OCI-LY1 (cell line): ENCODE results near the gene BOC.

Experiments
- H2AFZ ChIP-seq: fragments of 200-600 bp; sonication (generic), shearing (Covaris generic); 2 replicates; pipeline ENCODE4 v1.6.0; 2014; ENCODE audit warnings: antibody characterized with exemption, mild to moderate bottlenecking, low read length
- H3F3A ChIP-seq: fragments of 200-600 bp; sonication (generic), shearing (Covaris generic); 2 replicates; pipeline ENCODE4 v1.6.0; 2014; ENCODE audit warnings: mild to moderate bottlenecking, antibody characterized with exemption, low read length, moderate library complexity; ENCODE audit not compliant: insufficient read depth
- H3K27ac ChIP-seq: fragments of 200-600 bp; sonication (generic); 2 replicates; pipeline ENCODE4 v1.5.1; 2014; ENCODE audit warnings: low read length, mixed run types, mild to moderate bottlenecking, low read depth; ENCODE audit not compliant: poor library complexity, severe bottlenecking
- H3K27me3 ChIP-seq: fragments of 200-600 bp; sonication (generic); 2 replicates; pipeline ENCODE4 v1.6.0; 2014; ENCODE audit warnings: antibody characterized with exemption, mild to moderate bottlenecking, low read length, moderate library complexity; ENCODE audit not compliant: insufficient read depth
- H3K36me3 ChIP-seq: fragments of 200-600 bp; sonication (generic); 2 replicates; pipeline ENCODE4 v1.6.1; 2014; ENCODE audit warnings: mild to moderate bottlenecking, antibody characterized with exemption, low read length, moderate library complexity, mixed read lengths; ENCODE audit not compliant: insufficient read depth
- H3K4me1 ChIP-seq: fragments of 200-600 bp; sonication (generic); 2 replicates; pipeline ENCODE4 v1.5.1; 2014; ENCODE audit warnings: mild to moderate bottlenecking, low read length, moderate library complexity; ENCODE audit not compliant: insufficient read depth, severe bottlenecking
- H3K4me2 ChIP-seq: fragments of 200-600 bp; sonication (generic), shearing (Covaris generic); 2 replicates; pipeline ENCODE4 v1.6.1; 2014; ENCODE audit warnings: low read length
- H3K4me3 ChIP-seq: fragments of 200-600 bp; sonication (generic); 2 replicates; pipeline ENCODE4 v1.5.1; 2014; ENCODE audit warnings: low read length, low read depth, mild to moderate bottlenecking, mixed read lengths; ENCODE audit not compliant: poor library complexity, severe bottlenecking
- H3K79me2 ChIP-seq: fragments of 200-600 bp; shearing (Covaris generic); 2 replicates; pipeline ENCODE4 v1.6.1; 2016; ENCODE audit warnings: mixed run types, low read length, mixed read lengths; ENCODE audit not compliant: insufficient read depth
- H3K9ac ChIP-seq: fragments of 200-600 bp; sonication (generic), shearing (Covaris generic); 2 replicates; pipeline ENCODE4 v1.6.1; 2014; ENCODE audit warnings: mild to moderate bottlenecking, low read length, mixed read lengths
- H3K9me2 ChIP-seq: fragments of 200-600 bp; sonication (generic), shearing (Covaris generic); 2 replicates; pipeline ENCODE4 v1.6.1; 2014; ENCODE audit warnings: low read depth, mild to moderate bottlenecking, low read length, mixed read lengths
- H3K9me3 ChIP-seq: fragments of 200-600 bp; shearing (Covaris generic); 2 replicates; pipeline ENCODE4 v1.6.1; 2014; ENCODE audit warnings: low read length, mixed read lengths
- H4K20me1 ChIP-seq: fragments of 200-600 bp; sonication (generic), shearing (Covaris generic); 2 replicates; pipeline ENCODE4 v1.6.0; 2016; ENCODE audit warnings: mild to moderate bottlenecking, low read length; ENCODE audit not compliant: insufficient read depth
- CTCF ChIP-seq: fragments of 200-600 bp; sonication (generic), shearing (Covaris generic); IDR thresholded peaks from 2 replicates; pipeline ENCODE4 v1.5.1; 2017; ENCODE audit warnings: mild to moderate bottlenecking, antibody characterized with exemption, low read length, moderate library complexity, mixed read lengths
- EZH2 ChIP-seq: fragments of 200-600 bp; sonication (generic), shearing (Covaris generic); IDR thresholded peaks from 2 replicates; pipeline ENCODE4 v1.8.0; 2017; ENCODE audit warnings: borderline replicate concordance, mixed run types, mild to moderate bottlenecking, antibody characterized with exemption, low read length, moderate library complexity, mixed read lengths

BOC gene

DNA sequence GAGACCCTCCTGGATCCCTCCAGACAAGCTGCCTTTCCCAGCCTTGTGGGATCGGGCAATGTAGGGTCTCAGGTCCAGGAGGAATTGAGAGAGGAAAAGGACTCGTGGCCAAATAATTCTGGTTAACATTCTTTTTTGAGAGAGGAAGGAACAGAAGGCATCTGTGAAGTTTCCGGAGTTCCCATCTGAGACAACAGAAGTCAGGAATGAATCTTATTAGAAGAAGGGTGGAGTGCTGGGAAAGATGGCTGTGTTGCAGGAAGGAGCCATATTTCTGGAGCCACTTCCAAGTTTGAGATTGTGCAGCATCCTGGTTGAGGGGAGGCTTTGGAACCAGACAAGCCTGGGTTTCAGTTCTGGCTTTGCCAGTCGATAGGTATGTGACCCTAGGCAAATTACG, 9.4 kb downstream of the BOC start:
- Histone ChIP-seq H3K27me3 (no peaks in the 10 kb centered on the region), H3K79me2 (no peaks in the 10 kb centered on the region), H4K20me1 (no peaks in the 10 kb centered on the region), H3K9me3 (no peaks in the 10 kb centered on the region), H3K36me3 (no peaks in the 10 kb centered on the region), H3K9ac (no peak overlapping the region), H2AFZ (no peak overlapping the region), H3F3A (no peaks in the 10 kb centered on the region), H3K4me1 (no peaks in the 10 kb centered on the region), H3K4me3 (no peak overlapping the region), H3K4me2 (no peak overlapping the region), H3K27ac (no peak overlapping the region), H3K9me2 (no peaks in the 10 kb centered on the region)
- TF ChIP-seq EZH2 (no peak), CTCF (no peak)

- H3F3A ChIP-seq: no peaks in the 10 kb centered on the region
- H3K36me3 ChIP-seq: no peaks in the 10 kb centered on the region
- no peaks in the 10 kb centered on the region for H3K79me2 ChIP-seq
- no peaks in the 10 kb centered on the region for H3K9me2 ChIP-seq
- no peak overlapping the region for H3K27ac ChIP-seq
- H3K9me3 ChIP-seq: no peaks in the 10 kb centered on the region
- no peak overlapping the region for H3K4me2 ChIP-seq
- no peak overlapping the region for H3K4me3 ChIP-seq
- TF ChIP-seq CTCF (no peak), EZH2 (no peak)
- no peaks in the 10 kb centered on the region for H4K20me1 ChIP-seq
- H3K27me3 ChIP-seq: no peaks in the 10 kb centered on the region
- H3K9ac ChIP-seq: no peak overlapping the region
- H2AFZ ChIP-seq: no peak overlapping the region
- no peaks in the 10 kb centered on the region for H3K4me1 ChIP-seq
These were observed 10.4 kb downstream of the BOC start for GRCh38 chr3:113221721-113222257.

DNA sequence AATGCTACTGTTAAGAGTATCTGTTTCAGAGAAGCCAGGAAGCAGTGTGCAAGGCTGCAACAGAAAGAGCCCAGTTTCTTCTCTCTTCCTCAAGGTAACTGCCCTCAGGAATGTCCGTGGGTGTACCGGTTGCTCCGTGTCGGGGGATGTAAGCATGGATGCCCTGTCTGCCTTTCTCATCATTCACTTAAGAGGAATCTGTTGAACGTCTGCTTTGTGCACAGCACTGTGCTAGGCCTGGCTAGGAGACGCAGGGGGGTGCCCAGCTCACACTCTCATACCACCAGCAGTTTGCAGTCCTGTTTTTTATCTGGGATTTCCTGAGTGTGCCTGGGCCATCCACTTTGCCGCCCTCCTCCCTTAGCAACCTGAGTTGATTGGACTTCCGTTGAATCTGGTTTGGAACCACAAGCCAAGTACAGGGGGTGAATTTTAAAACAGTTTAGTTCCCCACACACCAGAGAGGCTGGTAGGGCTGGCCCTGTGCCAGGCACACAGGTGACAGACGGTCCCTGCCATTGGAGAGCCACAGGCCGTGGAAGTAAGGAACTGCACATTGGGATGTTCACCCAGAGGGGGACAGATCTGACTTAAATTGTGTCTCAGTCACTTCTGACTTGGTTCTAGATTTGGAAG, 11.2 kb downstream of the BOC start:
- Histone ChIP-seq H3K4me2 (no peak overlapping the region), H3K27me3 (no peaks in the 10 kb centered on the region), H3K27ac (no peak overlapping the region), H3K4me3 (no peak overlapping the region), H3K9ac (no peak overlapping the region), H4K20me1 (no peaks in the 10 kb centered on the region), H3K9me2 (no peaks in the 10 kb centered on the region), H3K4me1 (no peaks in the 10 kb centered on the region), H2AFZ (no peak overlapping the region), H3F3A (no peaks in the 10 kb centered on the region), H3K79me2 (no peaks in the 10 kb centered on the region), H3K9me3 (no peaks in the 10 kb centered on the region), H3K36me3 (no peaks in the 10 kb centered on the region)
- no peak for TF ChIP-seq EZH2
- TF ChIP-seq CTCF: no peak
